SK-N-MC (cell line): ENCODE measurements around the gene TTC16.
"Not testable (repeated sequence)": the region's sequence is repeated elsewhere in the genome, so short reads cannot be mapped to it uniquely, and the experiment has no call there.

Experiments
- DNase-seq: peaks from one replicate; pipeline ENCODE4 v3.0.0-alpha.2; 2011; ENCODE audit warnings: low read depth, low spot score
- H3K27ac ChIP-seq: fragments of 200-600 bp; sonication (generic); 2 replicates; pipeline ENCODE4 v1.5.1; 2016; ENCODE audit warnings: mixed run types
- H3K36me3 ChIP-seq: fragments of 200-600 bp; sonication (generic); 2 replicates; pipeline ENCODE4 v1.6.1; 2017; ENCODE audit warnings: antibody characterized with exemption, low read length, mixed read lengths; ENCODE audit not compliant: insufficient read depth
- H3K4me3 ChIP-seq: fragments of 200-600 bp; sonication (generic); 2 replicates; pipeline ENCODE4 v1.5.1; 2016
- H3K9ac ChIP-seq: fragments of 200-600 bp; sonication (generic); 2 replicates; pipeline ENCODE4 v1.8.0; 2017; ENCODE audit warnings: mixed run types, mixed read lengths; ENCODE audit not compliant: insufficient read length
- H3K9me3 ChIP-seq: fragments of 200-600 bp; sonication (generic); 2 replicates; pipeline ENCODE4 v1.6.1; 2017; ENCODE audit warnings: low read depth, mild to moderate bottlenecking, antibody characterized with exemption, low read length, moderate library complexity, mixed read lengths
- EZH2 ChIP-seq: fragments of 200-600 bp; sonication (generic); IDR thresholded peaks from one replicate; pipeline ENCODE4 v1.6.1; 2017; ENCODE audit warnings: antibody characterized with exemption
- FOXP2 ChIP-seq: optimal IDR thresholded peaks from 2 replicates; pipeline ENCODE3; 2011; ENCODE audit warnings: mild to moderate bottlenecking, moderate library complexity; ENCODE audit not compliant: insufficient read depth; ENCODE audit errors: extremely low read length, control extremely low read depth
- POLR2AphosphoS5 ChIP-seq: IDR thresholded peaks from 2 replicates; pipeline ENCODE4 v1.6.1; 2012; ENCODE audit warnings: mild to moderate bottlenecking, low read depth, low read length, borderline replicate concordance

Gene TTC16

GRCh38 chr9:127753622-127754021 lies 37.7 kb downstream of the TTC16 start:
- TF ChIP-seq EZH2 (no peak), POLR2AphosphoS5 (no peak), FOXP2 (no peak)
- Histone ChIP-seq H3K36me3 (no peaks in the 10 kb centered on the region), H3K9ac (no peak overlapping the region), H3K9me3 (no peaks in the 10 kb centered on the region), H3K27ac (no peak overlapping the region), H3K4me3 (no peak overlapping the region)
- DNase-seq = no peak

GRCh38 chr9:127754099-127755060 lies 38.5 kb downstream of the TTC16 start:
- no peak for DNase-seq
- Histone ChIP-seq H3K36me3 (no peaks in the 10 kb centered on the region), H3K9me3 (no peaks in the 10 kb centered on the region), H3K4me3 (no peak overlapping the region), H3K9ac (no peak overlapping the region), H3K27ac (no peak overlapping the region)
- TF ChIP-seq POLR2AphosphoS5 (no peak), EZH2 (no peak), FOXP2 (no peak)

- H3K36me3 ChIP-seq = no peaks in the 10 kb centered on the region
- H3K27ac ChIP-seq = no peak overlapping the region
- no peak overlapping the region for H3K9ac ChIP-seq
- no peak for TF ChIP-seq POLR2AphosphoS5
- TF ChIP-seq FOXP2 = no peak
- no peak for TF ChIP-seq EZH2
- no peaks in the 10 kb centered on the region for H3K9me3 ChIP-seq
- DNase-seq = no peak
- H3K4me3 ChIP-seq = peak overlapping the region; percentile 42; the same call in 1 of the 2 replicates
Observed at GRCh38 chr9:127755061-127756060, 39.5 kb downstream of the TTC16 start.

GRCh38 chr9:127756233-127756632 lies 40.4 kb downstream of the TTC16 start:
- Histone ChIP-seq H3K36me3 (no peaks in the 10 kb centered on the region), H3K4me3 (no peak overlapping the region), H3K9me3 (no peaks in the 10 kb centered on the region), H3K9ac (no peak overlapping the region), H3K27ac (no peak overlapping the region)
- no peak for DNase-seq
- no peak for TF ChIP-seq POLR2AphosphoS5
- no peak for TF ChIP-seq EZH2
- TF ChIP-seq FOXP2 = no peak

- H3K4me3 ChIP-seq, H3K36me3 ChIP-seq, H3K9ac ChIP-seq, H3K27ac ChIP-seq, H3K9me3 ChIP-seq, DNase-seq: not testable (repeated sequence)
Observed at GRCh38 chr9:127756776-127757175, 40.9 kb downstream of the TTC16 start.

GRCh38 chr9:127758843-127759242 lies 43.0 kb downstream of the TTC16 start:
- H3K27ac ChIP-seq = no peak overlapping the region
- no peaks in the 10 kb centered on the region for H3K9me3 ChIP-seq
- TF ChIP-seq POLR2AphosphoS5 = no peak
- TF ChIP-seq FOXP2 = no peak
- TF ChIP-seq EZH2 = no peak
- H3K9ac ChIP-seq = no peak overlapping the region
- no peak for DNase-seq
- H3K4me3 ChIP-seq = no peak overlapping the region
- no peaks in the 10 kb centered on the region for H3K36me3 ChIP-seq

- DNase-seq = no peak
- H3K27ac ChIP-seq = no peak overlapping the region
Observed at GRCh38 chr9:127761061-127761460, 45.2 kb downstream of the TTC16 start.

GRCh38 chr9:127761491-127761956 lies 45.6 kb downstream of the TTC16 start:
- TF ChIP-seq EZH2 (no peak), POLR2AphosphoS5 (no peak), FOXP2 (no peak)
- no peaks in the 10 kb centered on the region for H3K36me3 ChIP-seq
- no peaks in the 10 kb centered on the region for H3K9me3 ChIP-seq
- H3K27ac ChIP-seq = no peak overlapping the region
- H3K4me3 ChIP-seq = no peak overlapping the region
- no peak overlapping the region for H3K9ac ChIP-seq
- DNase-seq = no peak

More at GRCh38 chr9:127761061-127761460, 45.2 kb downstream of the TTC16 start:
- Histone ChIP-seq H3K36me3 (no peaks in the 10 kb centered on the region), H3K4me3 (no peak overlapping the region), H3K9ac (no peak overlapping the region), H3K9me3 (no peaks in the 10 kb centered on the region)
- TF ChIP-seq EZH2 (no peak), POLR2AphosphoS5 (no peak)

- Histone ChIP-seq H3K4me3 (no peak overlapping the region), H3K9ac (no peak overlapping the region), H3K27ac (no peak overlapping the region), H3K36me3 (no peaks in the 10 kb centered on the region), H3K9me3 (no peaks in the 10 kb centered on the region)
- TF ChIP-seq POLR2AphosphoS5 (no peak), EZH2 (no peak), FOXP2 (no peak)
- no peak for DNase-seq
Observed at GRCh38 chr9:127762111-127762676, 46.3 kb downstream of the TTC16 start.
